Coronary artery (tissue), 2 donors: ENCODE results near the gene TBL1XR1.
"Not testable (repeated sequence)": the region's sequence is repeated elsewhere in the genome, so short reads cannot be mapped to it uniquely, and the experiment has no call there.

ENCODE experiments used
- DNase-seq: peaks from one replicate; pipeline ENCODE4 v3.0.0-alpha.2; 2017; ENCODE audit warnings: low spot score
- H3K27ac ChIP-seq, 2 donors: fragments of 200-600 bp; sonication (generic); one replicate each; pipeline ENCODE4 v1.5.1; 2016 to 2019
- H3K4me3 ChIP-seq: fragments of 200-600 bp; sonication (generic); 2 replicates; pipeline ENCODE4 v1.5.1; 2016; ENCODE audit warnings: mild to moderate bottlenecking, moderate library complexity
- CTCF ChIP-seq: fragments of 200-600 bp; sonication (generic); IDR thresholded peaks from one replicate; pipeline ENCODE4 v1.5.1; 2019; ENCODE audit warnings: antibody characterized with exemption

The TBL1XR1 gene

GRCh38 chr3:177162742-177163141 lies 34.5 kb downstream of the TBL1XR1 start:
- no peak for DNase-seq
- Histone ChIP-seq H3K27ac (no peak overlapping the region), H3K4me3 (no peak overlapping the region)
- no peak for TF ChIP-seq CTCF

- not testable (repeated sequence) for H3K27ac ChIP-seq, DNase-seq, H3K4me3 ChIP-seq
Observed at GRCh38 chr3:177161603-177162002, 35.7 kb downstream of the TBL1XR1 start.

- H3K4me3 ChIP-seq = no peak overlapping the region
- DNase-seq = no peak
- H3K27ac ChIP-seq = no peak overlapping the region
- TF ChIP-seq CTCF = no peak
Observed at GRCh38 chr3:177158461-177158860, 38.8 kb downstream of the TBL1XR1 start.

- Histone ChIP-seq H3K4me3 (no peak overlapping the region), H3K27ac (no peak overlapping the region)
- no peak for TF ChIP-seq CTCF
- no peak for DNase-seq
Observed at GRCh38 chr3:177157492-177157891, 39.8 kb downstream of the TBL1XR1 start.

- H3K4me3 ChIP-seq = no peak overlapping the region
- no peak for DNase-seq
- no peak for TF ChIP-seq CTCF
- H3K27ac ChIP-seq = no peak overlapping the region
Observed at GRCh38 chr3:177154733-177155132, 42.5 kb downstream of the TBL1XR1 start.

GRCh38 chr3:177150970-177151627 lies 46.2 kb downstream of the TBL1XR1 start:
- no peak for TF ChIP-seq CTCF
- Histone ChIP-seq H3K27ac (no peak overlapping the region), H3K4me3 (no peak overlapping the region)

GRCh38 chr3:177150218-177150916 lies 46.9 kb downstream of the TBL1XR1 start:
- no peak for DNase-seq
- no peak for TF ChIP-seq CTCF
- Histone ChIP-seq H3K27ac (no peak overlapping the region), H3K4me3 (peak overlapping the region; percentile 2)

More at GRCh38 chr3:177150970-177151627, 46.2 kb downstream of the TBL1XR1 start:
- DNase-seq = no peak
